OCI-LY7 (cell line): ENCODE data around the gene KCTD5.
"Not testable (repeated sequence)": the region's sequence is repeated elsewhere in the genome, so short reads cannot be mapped to it uniquely, and the experiment has no call there.

Experiments
- CTCF ChIP-seq: fragments of 200-600 bp; sonication (generic); conservative IDR thresholded peaks from 2 replicates; pipeline ENCODE4 v1.5.1; 2014; ENCODE audit warnings: mild to moderate bottlenecking, antibody characterized with exemption, low read length, moderate library complexity, mixed read lengths
- EZH2phosphoT487 ChIP-seq: fragments of 200-600 bp; sonication (generic); IDR thresholded peaks from 2 replicates; pipeline ENCODE4 v1.6.1; 2018; ENCODE audit warnings: low read depth, borderline replicate concordance, mild to moderate bottlenecking, mixed run types, antibody characterized with exemption, low read length, moderate library complexity, mixed read lengths

GRCh38 chr16:2639722-2640072 lies 42.6 kb upstream of the KCTD5 start:
- TF ChIP-seq CTCF, EZH2phosphoT487: not testable (repeated sequence)
